ENCODE data around the gene NRSN2. TPM values are rescaled to one million over a fixed set of nuclear protein-coding genes. Genes with fewer than 3 reads are reported as not detected.

NRSN2 gene
- total RNA-seq, 1 donor from 2014 or later = 21.6 TPM

DNA sequence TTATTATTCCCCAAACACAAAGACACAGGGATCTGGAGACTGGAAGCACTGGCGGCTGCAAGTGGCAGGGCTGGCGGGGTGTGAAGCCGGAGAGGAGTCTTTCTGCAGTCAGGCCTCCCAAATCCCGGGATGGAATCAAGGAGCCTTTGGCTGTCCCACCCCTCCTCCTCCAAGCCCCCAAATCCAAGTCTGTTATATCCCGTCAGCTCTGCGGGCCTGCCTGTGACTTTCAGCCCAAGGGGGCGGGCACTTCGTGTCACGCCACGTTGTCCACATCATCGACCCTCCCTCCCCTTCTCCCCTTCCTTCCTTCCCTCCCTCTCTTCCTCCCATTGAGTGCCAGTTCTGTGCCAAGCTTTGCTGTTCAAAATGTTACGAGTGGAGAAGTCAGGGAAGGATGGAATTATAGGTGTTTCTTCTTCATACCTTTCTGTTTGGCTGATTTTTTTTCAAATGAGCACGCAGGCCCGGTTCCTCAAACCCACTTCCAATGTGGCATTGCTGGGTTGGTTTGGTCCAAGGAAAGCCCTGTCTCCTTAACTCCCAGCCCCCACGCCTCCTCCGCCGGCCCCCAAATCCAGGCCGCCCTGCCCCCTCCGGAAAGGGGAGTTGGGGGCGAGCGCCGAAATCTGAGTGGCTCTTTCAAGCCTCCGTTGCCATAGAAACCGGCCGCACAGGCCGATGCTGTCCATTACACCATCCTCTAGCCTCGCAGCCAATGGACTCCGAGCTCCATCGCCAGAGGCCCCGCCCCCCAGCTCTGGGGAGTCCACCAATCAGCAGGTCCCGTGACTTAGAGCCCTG, 36.9 kb upstream of the NRSN2 start:
- no peaks in the 10 kb centered on the region for H3K9me3 ChIP-seq
- intact Hi-C loops (cut with DNase I) = no loop called here
- peak overlapping the region; percentile 24 to 41 for H3K4me3 ChIP-seq
- H3K27ac ChIP-seq = peak overlapping the region; percentile 92
- peak in 1 of 2 donors; percentile 69 for TF ChIP-seq POLR2AphosphoS5 (IDR thresholded peaks at IDR 0.05; ENCODE audit: insufficient read depth in 1 of 2, low read depth in 1 of 2)
- TF ChIP-seq POLR2A (IDR thresholded peaks at IDR 0.05) = no peak
- TF ChIP-seq CTCF (IDR thresholded peaks at IDR 0.05) = no peak
- H3K27me3 ChIP-seq = no peaks in the 10 kb centered on the region
- DNase-seq (ENCODE audit: extremely low spot score in 2 of 2) = peak in 1 of 2 donors; percentile 99
- no peaks in the 10 kb centered on the region for H3K36me3 ChIP-seq
- peaks cover 25% of the 10 kb centered on the region for H3K4me1 ChIP-seq

DNA sequence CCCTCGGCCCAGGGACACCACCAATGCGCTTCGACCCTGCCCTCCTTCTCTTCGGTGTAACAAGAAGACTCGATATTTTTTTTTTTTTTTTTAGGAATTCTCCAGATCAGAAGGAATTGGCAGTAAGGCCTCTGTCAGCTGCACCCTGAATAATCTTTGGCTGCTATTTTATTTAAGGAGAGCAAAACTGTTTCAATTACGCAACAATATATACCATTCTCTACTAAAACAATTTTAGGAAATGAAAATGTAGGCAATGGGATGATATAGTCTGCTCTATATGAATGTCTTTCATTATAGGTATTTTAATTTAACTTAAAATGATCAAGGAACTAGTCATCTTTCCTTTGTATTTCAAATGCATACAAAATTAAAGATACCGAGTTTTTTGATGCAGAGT, 36.3 kb upstream of the NRSN2 start:
- peak overlapping the region; percentile 92 for H3K27ac ChIP-seq
- intact Hi-C loops (cut with DNase I) = no loop called here

DNA sequence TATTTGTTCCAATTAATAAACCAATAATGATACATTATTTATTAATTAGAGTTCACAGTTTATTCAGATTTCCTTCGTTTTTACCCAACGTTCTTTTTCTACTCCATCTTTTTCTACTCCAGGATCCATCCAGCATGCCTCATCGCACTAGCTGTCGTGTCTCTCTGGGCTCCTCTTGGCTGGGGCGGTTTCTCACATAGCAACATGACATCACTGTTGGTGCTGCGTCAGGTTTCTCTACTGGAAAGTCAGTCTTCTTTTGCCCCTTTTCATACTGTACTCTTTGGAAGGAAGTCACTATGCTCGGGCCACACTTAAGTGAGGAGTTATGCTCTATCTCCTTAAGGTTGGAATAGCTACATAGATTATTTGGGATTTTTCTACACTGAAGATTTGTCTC, 35.3 kb upstream of the NRSN2 start:
- Histone ChIP-seq H3K36me3 (no peaks in the 10 kb centered on the region), H3K27me3 (no peaks in the 10 kb centered on the region), H3K9me3 (no peaks in the 10 kb centered on the region), H3K4me3 (no peak overlapping the region), H3K4me1 (peaks cover 25% of the 10 kb centered on the region), H3K27ac (peak overlapping the region; percentile 9)
- no peak for DNase-seq (ENCODE audit: extremely low spot score in 2 of 2)
- intact Hi-C loops (cut with DNase I) = no loop called here
- TF ChIP-seq POLR2AphosphoS5 (IDR thresholded peaks at IDR 0.05; ENCODE audit: insufficient read depth in 1 of 2, low read depth in 1 of 2) = no peak
- no peak for TF ChIP-seq POLR2A (IDR thresholded peaks at IDR 0.05)
- no peak for TF ChIP-seq CTCF (IDR thresholded peaks at IDR 0.05)

More for the DNA sequence above, 36.3 kb upstream of the NRSN2 start:
- TF ChIP-seq CTCF (IDR thresholded peaks at IDR 0.05) (no peak), POLR2AphosphoS5 (IDR thresholded peaks at IDR 0.05; ENCODE audit: insufficient read depth in 1 of 2, low read depth in 1 of 2) (peak in 1 of 2 donors; percentile 77)
- H3K4me3 ChIP-seq = peak overlapping the region in 1 of 2 donors; percentile 41
- no peaks in the 10 kb centered on the region for H3K9me3 ChIP-seq
- no peak for DNase-seq (ENCODE audit: extremely low spot score in 2 of 2)
- H3K27me3 ChIP-seq = no peaks in the 10 kb centered on the region
- peaks cover 25% of the 10 kb centered on the region for H3K4me1 ChIP-seq
- H3K36me3 ChIP-seq = no peaks in the 10 kb centered on the region

GRCh38 chr20:312067-312466, 34.8 kb upstream of the NRSN2 start:
- H3K27me3 ChIP-seq = no peaks in the 10 kb centered on the region
- no peak for DNase-seq (ENCODE audit: extremely low spot score in 2 of 2)
- H3K9me3 ChIP-seq = no peaks in the 10 kb centered on the region
- intact Hi-C loops (cut with DNase I) = no loop called here
- TF ChIP-seq POLR2A (IDR thresholded peaks at IDR 0.05) (no peak), POLR2AphosphoS5 (IDR thresholded peaks at IDR 0.05; ENCODE audit: insufficient read depth in 1 of 2, low read depth in 1 of 2) (no peak), CTCF (IDR thresholded peaks at IDR 0.05) (no peak)
- H3K27ac ChIP-seq = no peak overlapping the region
- H3K4me1 ChIP-seq = peaks cover 25% of the 10 kb centered on the region
- no peaks in the 10 kb centered on the region for H3K36me3 ChIP-seq
- H3K4me3 ChIP-seq = no peak overlapping the region

GRCh38 chr20:312866-313265, 34.0 kb upstream of the NRSN2 start:
- H3K36me3 ChIP-seq = no peaks in the 10 kb centered on the region
- H3K27me3 ChIP-seq = no peaks in the 10 kb centered on the region
- H3K9me3 ChIP-seq = no peaks in the 10 kb centered on the region
- H3K27ac ChIP-seq = no peak overlapping the region
- TF ChIP-seq POLR2AphosphoS5 (IDR thresholded peaks at IDR 0.05; ENCODE audit: insufficient read depth in 1 of 2, low read depth in 1 of 2) (no peak), POLR2A (IDR thresholded peaks at IDR 0.05) (no peak), CTCF (IDR thresholded peaks at IDR 0.05) (no peak)
- DNase-seq (ENCODE audit: extremely low spot score in 2 of 2) = no peak
- H3K4me3 ChIP-seq = no peak overlapping the region
- H3K4me1 ChIP-seq = peaks cover 25% of the 10 kb centered on the region
- intact Hi-C loops (cut with DNase I) = no loop called here
